ENCODE results near the gene RALGDS.

DNA sequence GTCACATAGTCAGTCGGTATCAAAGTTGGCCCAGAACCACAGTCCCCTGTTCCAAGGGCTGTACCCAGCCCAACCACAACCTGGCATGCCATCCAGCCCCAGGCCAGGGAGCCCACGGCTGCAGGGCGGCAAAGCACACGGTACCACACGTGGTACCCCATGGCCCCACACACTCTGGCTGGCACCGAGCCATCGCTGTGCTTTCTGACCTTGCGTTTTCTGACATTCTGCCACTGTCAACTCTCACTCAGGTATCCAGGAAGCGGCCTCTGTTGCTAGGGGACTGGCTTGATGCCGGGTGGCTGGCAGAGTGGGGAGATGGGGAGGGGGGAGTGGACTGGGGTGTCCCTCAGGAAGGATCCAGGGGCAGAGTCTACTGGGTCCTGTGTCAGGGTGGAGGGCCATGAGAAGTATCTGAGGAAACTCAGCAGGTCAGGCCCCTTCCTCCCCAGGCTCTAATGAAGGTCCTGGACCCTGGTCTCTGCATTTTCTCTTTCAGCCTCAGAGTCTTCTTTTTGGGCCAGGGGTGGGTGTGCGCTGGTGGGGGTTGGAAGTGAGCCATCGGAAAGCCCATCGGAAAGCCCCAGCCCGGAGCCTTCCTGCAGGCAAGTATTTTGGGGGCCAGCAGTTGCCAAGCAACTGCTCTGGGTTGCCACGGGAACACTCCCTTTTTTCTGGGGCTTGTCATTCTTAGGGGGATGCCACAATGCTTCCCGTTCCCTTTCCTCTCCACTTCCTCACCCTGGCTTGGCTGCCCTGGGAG lies 21.0 kb upstream of the RALGDS start:
- no peak for TF ChIP-seq ZNF776 (tag by site-specific recombination; IDR thresholded peaks at IDR 0.05; ENCODE audit: borderline replicate concordance)
- TF ChIP-seq ZNF529 (tag by site-specific recombination; IDR thresholded peaks at IDR 0.05; ENCODE audit: insufficient replicate concordance), result no peak
- TF ChIP-seq, protein P1, sequence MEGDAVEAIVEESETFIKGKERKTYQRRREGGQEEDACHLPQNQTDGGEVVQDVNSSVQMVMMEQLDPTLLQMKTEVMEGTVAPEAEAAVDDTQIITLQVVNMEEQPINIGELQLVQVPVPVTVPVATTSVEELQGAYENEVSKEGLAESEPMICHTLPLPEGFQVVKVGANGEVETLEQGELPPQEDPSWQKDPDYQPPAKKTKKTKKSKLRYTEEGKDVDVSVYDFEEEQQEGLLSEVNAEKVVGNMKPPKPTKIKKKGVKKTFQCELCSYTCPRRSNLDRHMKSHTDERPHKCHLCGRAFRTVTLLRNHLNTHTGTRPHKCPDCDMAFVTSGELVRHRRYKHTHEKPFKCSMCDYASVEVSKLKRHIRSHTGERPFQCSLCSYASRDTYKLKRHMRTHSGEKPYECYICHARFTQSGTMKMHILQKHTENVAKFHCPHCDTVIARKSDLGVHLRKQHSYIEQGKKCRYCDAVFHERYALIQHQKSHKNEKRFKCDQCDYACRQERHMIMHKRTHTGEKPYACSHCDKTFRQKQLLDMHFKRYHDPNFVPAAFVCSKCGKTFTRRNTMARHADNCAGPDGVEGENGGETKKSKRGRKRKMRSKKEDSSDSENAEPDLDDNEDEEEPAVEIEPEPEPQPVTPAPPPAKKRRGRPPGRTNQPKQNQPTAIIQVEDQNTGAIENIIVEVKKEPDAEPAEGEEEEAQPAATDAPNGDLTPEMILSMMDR (tag by site-specific recombination; IDR thresholded peaks at IDR 0.05), result no peak
- TF ChIP-seq ZNF274 (IDR thresholded peaks at IDR 0.05; ENCODE audit: low read length), result no peak
- TF ChIP-seq ZNF274 (tag by site-specific recombination; IDR thresholded peaks at IDR 0.05; ENCODE audit: borderline replicate concordance), result no peak
- TF ChIP-seq ZFP37 (tag by site-specific recombination; IDR thresholded peaks at IDR 0.05), result no peak
